GM18873 (cell line): ENCODE measurements around the gene DGKQ.

Source experiments
- ATAC-seq: cut with Tn5 transposase; IDR thresholded peaks from one replicate; pipeline ENCODE4 v1.9.1; 2021; ENCODE audit warnings: mild to moderate bottlenecking, moderate library complexity, moderate number of reproducible peaks; ENCODE audit not compliant: unreplicated experiment, low FRiP score

The DGKQ gene

DNA sequence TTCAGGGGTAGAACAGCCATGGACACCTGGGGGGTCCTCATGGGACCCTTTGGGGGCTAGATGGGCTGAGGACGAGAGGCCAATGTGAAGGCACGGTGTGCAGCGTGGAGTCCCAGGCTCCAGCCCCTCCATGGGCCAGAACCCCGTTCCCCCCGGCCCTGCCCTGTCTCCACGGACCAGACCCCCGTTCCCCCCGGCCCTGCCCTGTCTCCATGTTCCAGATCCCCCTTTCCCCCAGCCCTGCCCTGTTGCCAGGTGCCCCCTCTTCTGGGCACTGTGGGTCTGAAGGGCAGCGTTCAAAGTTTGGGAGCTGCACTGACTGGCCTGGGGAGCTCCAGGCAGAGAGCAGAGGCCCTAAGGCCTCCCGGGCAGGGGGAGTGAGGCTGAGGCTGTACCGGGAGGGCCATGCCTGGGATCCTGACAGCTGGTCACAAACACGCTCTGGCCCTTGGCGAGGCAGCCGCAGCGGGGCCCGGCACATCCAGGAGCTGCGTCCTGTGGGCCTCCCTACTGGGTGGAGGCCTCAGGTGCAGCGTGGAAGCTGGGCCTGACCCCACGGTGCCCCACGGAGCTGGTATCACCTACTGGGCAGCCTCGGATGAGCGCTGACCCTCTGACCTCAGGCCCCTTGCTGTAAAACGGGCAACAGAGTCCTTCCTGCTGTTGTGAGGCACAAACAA, 8.9 kb downstream of the DGKQ start:
- no peak for ATAC-seq

DNA sequence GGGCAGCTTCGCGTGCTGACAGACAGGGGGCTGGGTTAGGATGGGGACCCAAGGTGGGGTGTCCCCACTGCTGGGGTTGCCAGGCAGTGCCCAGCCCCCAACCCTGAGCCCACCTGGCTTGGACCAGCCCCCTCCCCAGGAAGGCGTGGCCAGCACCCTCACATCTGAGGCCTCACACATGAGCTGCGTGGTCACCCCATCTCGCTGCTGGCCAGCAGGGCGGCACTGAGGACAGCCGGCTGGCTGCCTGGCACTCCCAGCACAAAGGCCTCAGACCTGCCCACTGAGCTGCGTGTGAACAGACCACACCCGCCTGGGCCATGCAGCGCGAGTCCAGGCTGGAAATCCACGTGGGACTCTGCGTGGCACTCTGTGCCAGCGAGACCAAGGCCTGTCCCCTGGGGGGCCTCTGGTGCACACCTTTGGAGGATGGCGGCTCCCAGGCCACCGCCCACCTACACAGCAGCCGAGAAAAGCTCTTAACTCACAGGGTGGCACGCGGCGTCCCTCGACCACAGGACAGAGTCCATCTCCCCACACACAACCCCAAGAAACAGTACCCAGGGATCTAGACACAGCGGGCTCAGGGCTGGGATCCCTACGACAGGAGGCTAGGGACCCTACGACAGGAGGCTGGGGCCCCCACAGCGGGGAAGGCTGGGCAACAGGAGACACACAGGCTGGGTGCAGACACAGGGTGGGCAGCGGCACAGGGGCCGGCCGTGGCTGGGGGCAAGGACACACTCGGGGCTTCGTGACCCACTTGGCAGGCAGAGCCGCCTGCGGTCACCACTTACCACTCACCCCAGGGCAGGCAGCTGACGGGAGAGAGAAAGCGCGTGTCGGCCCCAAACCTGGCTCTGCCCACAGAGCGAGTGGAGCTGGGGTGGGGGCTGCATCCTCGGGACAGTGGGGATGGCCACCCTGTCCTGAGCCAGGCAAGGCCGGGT, 9.8 kb downstream of the DGKQ start:
- no peak for ATAC-seq

DNA sequence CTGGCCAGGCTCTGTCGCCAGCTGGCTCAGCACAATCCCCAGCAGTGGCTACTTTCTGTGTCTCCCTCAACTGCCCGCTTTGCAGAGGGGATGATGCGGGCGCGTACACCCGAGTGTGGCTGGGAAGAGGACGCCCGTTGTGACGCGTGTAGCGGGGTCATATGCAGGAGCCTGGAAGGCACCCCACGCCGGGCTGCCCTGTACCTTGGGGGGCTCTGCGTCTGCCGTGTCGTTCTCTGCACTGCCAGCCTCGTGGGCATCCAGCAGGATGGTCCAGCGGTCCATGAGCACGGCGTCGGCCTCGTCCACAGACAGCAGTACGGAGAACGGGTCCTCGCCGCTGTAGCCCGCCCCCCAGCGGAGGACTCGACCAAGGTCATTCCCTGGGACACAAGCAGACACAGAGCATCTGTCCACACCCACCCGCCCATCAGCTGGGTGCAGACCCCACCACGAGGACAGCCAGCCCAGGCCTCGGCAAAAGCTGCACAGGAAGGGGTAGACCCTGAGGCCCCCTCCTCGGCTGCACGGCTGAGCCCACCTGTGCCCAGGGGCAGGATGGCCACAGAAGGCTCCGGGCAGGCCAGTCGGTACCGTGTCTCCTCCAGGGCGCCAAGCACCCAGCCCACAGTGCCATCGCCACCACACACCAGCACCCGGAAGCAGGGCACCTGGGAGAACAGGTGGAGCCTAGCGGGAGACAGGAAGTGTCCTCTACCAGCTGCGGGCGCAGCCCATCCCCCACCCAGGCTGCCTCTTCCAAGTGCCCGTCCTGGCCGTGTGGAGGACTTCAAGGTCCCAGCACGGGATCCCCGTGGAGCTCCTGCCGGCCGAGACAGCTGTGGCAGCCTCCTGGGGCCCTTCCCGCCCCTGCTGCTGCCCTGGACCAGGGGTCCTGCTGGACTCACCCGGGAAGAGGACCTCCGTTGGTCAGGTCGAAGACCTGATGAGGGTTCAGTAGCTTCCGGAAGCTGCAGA, 10.8 kb downstream of the DGKQ start:
- no peak for ATAC-seq

DNA sequence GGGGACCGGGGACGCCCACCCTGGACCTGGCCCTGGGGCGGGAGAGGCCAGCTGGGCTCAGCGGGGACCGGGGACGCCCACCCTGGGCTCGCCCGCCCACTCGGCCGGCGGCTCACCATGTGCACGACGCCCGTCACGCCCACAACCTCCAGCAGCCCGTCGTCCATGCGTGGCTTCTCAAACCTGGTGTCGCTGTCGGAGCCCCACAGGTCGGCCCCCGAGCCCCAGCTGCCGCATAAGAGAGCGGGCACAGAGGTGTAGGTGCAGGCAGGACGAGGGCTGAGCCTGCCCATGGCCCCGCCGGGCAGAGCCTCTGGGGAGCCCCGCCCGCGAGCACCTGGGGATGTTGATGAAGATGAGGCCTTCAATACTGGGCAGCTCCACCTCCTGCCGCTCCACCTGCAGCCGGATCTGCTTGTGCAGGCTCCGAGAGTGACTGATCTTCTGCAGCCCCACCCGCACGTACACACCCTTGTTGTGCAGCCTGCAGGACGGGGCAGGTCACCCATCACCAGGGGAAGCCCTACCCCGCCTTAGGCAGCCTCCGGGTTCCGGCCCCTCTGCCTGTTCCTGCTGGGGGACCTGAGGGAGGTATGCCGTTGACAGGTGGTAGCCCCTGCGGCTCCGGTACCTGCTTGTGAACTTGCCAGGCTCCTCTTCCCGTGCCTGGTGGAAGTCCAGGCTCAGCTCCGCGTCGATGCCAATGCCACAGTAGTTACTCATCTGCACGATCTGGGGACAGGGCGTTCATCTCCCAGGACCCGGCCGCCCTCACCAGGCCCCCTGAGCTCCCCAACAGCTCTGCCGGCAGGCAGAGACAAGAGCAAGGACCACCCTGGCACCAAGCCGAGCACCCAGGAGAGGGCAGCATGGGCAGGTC, 11.8 kb downstream of the DGKQ start:
- no peak for ATAC-seq

DNA sequence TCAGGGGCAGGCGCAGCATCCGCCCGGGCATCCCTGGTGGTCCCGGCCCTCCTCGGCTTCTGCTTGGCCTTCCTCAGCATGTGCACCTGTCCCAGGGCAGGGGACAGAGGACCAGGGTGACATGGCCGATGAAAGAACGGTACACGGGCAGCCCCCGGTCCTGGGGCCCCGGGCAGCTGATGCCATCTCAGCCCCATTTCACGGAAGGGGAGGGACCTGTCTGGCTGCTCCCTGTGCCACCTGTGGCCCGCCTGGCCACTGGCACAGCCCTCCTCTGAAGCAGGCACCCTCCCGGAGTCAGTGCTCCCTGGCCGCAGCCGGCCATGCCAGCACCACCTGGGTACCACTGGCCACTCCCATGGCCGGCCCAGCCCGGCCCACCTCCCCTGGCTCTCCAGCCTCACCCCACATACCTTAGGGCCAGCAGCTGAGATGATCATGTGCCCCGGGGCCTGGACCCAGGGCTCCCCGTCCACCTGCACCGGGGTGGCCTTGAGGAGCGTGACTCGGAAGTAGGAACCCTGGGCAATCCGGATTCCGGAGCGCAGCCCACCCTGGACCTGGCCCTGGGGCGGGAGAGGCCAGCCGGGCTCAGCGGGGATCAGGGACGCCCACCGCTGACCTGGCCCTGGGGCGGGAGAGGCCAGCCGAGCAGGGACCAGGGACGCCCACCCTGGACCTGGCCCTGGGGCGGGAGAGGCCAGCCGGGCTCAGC, 12.6 kb downstream of the DGKQ start:
- ATAC-seq: no peak

DNA sequence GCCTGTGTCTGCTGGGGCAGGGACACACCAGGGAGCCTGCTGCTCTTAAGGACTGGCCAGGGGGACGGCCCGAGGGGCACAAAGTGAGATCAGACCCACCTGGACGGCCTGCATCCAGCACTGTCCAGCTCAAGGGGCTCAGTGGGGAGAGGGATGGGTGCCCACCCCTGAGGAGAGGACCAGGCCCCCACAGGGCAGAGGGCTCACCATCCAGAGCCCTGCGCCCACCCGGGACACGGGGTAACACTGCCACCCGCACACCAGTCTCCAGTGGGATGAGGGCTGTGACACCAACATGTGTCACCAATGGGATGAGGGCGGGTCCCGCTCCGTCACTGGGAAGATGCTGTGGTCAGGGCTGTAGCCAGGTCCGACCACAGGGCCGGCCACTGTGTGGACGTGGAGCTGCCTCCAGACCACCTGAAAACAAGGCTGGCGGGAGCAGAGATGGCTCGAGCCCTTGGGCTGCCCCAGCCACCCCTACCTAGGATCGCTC, 13.2 kb downstream of the DGKQ start:
- no peak for ATAC-seq

DNA sequence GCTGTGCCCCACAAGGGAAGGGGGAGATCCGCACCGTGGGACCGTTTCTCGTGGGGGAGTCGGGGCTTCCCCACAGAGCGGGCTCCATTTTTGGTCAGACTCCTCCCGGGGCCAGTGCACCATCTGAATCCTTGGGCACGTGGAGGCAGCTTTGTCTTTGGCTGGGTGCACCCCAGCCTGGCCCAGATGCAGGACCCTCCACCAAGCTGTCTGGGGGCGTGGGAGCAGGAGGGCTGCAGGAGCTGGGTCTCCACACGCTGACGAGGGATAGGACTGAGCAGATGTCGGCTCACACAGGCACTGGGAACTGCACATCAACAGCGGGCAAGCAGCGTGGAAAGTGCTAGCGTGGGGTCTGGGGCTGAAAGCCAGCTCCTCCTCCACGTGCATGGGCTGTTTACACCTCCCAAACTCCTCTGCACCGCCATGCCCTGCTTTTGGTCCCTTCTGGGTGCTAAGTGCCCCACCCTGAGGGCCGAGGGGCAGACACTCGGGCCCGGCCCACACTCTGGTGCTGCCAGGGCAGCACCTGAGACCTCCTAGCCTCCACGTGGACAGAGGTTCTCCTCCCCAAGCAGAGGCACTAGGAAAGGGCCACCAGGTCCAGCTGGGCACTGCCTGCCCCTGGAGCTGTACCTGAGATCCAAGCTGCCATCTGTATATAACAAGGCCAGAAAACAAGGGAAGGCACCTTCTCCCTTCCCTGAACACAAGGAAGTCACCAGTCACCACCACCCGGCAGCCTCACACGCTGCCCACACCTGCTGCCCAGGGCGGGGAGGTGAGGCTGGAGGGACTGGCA, 13.8 kb downstream of the DGKQ start:
- no peak for ATAC-seq

DNA sequence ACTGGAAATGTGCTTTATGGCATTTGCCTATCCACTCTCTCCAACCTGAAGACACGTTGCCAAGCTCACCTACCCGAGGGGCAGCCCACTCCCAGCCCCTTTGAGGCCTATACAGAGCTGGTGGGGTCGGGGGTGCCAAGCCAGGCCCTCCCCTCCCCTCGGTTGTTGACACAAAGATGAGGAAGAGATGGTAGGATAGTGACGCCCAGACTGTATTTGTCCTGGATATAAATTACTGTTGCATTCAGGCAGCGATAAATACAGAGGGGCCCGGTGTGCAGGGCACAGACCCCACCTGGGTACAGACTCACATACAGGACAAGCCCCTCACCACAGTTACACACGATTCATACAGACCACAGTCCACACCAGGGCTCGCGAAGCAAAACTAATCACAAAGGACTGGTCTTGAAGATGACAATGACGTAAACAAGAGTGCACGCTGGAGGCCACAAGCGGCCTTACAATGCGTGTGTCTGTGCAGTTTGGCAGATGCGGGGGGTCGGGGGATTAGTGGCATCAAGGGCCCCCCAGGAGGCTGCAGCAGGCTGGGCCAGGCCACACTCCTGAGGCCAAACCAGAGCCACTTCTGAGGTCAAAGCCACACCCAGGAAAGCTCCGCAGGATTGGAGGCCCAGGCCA, 14.6 kb downstream of the DGKQ start:
- no peak for ATAC-seq

DNA sequence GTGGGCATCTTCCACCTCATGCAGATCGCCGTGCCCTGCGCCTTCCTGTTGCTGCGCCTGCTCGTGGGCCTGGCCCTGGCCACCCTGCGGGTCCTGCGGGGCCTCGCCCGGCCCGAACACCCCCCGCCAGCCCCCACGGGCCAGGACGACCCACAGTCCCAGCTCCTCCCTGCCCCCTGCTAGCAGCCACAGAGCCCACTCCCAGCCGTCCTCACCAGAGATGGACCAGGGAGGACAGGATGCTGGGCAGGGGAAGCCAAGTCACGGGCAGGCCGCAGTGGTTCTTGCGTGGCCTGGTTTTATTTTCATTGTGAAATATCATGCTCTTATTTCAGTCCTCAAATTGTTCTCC, 15.1 kb downstream of the DGKQ start:
- ATAC-seq: no peak

DNA sequence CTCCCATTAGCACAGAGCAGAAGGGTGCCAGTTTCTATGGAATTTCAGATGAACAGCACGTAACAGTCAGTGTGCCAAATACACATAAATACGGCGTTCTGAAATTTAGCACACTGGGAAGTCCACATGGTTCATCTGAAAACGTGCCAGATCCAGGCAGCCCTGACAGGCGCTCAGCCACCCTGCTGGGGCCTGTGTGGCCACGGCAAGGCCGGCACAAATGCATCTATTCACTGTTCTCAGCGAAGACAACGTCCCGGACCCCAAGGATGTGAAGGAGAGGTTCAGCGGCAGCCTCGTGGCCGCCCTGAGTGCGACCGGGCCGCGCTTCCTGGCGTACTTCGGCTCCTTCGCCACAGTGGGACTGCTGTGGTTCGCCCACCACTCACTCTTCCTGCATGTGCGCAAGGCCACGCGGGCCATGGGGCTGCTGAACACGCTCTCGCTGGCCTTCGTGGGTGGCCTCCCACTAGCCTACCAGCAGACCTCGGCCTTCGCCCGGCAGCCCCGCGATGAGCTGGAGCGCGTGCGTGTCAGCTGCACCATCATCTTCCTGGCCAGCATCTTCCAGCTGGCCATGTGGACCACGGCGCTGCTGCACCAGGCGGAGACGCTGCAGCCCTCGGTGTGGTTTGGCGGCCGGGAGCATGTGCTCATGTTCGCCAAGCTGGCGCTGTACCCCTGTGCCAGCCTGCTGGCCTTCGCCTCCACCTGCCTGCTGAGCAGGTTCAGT, 15.6 kb downstream of the DGKQ start:
- no peak for ATAC-seq

DNA sequence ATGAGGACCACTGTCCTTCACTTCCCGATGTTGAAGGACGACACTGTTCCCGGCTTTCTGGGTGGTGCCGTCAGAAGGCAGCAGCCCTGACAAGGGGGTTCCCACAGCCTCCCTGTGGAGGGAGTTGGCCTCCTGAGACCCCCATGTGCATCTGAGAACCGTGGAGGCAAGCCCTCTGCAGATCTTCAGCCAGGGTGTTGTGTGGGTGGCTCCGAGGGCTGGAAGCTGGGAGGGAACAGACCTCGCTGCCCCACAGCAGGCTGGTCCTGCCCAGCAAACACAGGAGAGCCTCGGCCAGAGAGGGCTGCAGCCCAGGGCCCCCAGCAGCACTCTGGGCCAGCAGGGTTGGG, 16.2 kb downstream of the DGKQ start:
- ATAC-seq: no peak

DNA sequence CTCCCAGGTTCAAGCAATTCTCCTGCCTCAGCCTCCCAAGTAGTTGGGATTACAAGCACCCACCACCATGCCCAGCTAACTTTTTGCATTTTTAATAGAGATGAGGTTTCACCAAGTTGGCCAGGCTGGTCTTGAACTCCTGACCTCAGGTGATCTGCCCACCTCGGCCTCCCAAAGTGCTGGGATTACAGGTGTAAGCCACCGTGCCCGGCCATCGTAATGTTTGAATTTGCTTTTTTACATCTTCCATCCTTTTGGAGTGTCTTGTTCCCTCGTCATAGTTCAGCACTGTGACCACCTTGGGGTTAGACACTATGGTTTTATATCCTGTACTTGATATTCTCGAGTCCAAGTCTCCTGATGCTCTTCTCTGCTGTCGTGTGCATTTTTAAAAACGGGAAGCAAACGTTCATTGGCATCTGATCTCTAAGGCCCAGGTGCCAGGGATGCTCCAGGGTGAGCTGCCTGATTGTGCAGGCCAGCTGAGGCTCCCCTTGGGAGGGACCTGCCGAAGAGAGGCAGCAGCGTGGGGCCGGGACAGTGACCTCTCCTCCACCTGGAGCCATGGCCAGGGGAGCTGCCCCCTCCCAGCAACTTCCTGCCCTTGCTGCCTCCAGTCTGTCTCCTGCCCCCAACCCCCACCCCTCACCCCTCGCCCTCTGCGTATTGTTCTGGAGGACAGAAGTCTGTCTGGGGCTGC, 16.7 kb downstream of the DGKQ start:
- ATAC-seq: no peak

DNA sequence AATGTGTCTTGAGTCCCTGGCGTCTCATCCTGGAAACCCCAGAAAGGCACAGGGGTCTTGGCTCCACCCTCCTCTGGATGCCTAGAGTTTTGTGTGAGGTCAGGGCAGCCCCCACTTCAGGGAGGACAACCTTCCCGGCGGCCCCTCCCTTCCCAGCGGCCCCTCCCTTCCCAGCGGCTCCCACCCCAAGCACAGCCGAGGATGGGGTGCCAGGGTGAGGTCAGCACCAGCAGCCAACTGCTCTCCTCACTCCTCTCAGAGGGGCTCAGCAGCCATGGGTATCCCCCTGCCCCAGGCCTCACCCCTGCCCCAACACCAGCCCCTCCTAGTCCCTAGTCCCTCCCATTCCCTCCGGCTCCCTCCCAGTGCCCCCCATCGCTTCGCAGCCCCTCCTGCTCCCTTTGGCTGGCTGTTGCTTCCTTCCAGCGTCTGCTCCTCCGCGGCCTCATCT, 17.4 kb downstream of the DGKQ start:
- no peak for ATAC-seq

DNA sequence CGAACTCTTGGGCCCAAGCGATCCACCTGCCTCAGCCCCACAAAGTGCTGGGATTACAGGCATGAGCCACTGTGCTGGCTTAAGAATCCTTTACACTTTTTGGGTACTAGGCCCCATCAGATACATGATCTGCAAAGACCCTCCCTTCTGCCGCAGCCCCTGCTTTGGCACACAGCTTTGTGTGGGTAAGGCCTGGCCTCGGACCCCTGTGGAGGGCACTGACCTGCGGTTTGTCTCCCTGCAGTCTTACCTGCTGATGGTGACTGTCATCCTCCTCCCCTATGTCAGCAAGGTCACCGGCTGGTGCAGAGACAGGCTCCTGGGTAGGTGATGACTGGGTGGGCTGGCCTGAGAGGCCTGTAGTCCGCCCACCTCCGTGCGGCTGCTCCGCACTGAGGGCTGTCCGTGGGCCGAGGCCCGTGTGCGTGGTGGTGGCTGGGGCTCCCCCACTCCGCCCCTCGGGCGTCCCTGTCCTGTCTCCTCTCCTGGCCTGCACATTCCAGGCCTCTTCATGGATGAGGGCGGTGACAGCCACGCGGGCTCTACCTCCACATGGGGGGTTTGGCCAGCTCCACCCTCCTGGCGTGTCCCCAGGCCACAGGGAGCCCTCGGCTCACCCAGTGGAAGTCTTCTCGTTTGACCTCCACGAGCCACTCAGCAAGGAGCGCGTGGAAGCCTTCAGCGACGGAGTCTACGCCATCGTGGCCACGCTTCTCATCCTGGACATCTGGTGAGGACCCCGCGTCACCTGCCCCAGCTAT, 18.0 kb downstream of the DGKQ start:
- ATAC-seq: no peak

DNA sequence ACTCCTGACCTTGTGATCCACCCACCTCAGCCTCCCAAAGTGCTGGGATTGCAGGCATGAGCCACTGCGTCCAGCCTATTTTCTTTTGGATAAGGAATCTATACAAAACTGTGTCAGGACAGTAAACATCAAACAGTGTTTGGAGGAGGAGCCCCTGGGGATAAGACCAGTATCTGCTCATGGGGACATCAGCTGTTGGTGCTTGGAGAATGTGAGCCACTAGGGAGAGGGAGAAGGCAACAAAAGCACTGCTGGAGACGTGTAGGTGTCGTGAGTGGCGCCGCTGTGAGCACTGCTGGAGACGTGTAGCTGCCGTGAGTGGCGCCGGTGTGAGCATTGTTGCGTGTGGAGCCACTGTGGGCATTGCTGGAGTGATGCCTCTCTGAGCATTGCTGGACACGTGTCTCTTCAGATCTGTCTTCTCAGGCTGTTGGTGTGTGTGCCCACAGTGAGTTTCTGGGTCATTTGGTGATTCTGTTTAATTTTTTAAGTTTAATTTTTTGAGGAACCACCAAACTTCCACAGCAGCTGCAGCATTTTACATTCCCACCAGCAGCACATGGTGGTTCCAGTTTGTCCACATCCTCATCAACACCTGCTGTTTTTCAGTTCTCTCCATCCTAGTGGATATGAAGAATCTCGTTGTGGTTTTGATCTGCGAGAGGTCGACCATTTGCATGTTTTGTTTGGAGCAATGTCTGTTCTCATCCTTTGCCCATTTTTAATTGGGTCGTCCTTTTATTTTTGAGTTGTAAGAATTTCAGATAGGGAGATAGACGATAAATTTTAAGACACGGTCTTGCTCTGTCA, 19.0 kb downstream of the DGKQ start:
- ATAC-seq: no peak
